ENCODE measurements around the gene QKI. TPM values are rescaled to one million over a fixed set of nuclear protein-coding genes. Genes with fewer than 3 reads are reported as not detected.

Gene QKI
- total and polyA plus RNA-seq, 2 of the 8 experiments (the other 6 are each of a cell fraction or from before 2014, with no cell fraction given) = 181 to 183 TPM

DNA sequence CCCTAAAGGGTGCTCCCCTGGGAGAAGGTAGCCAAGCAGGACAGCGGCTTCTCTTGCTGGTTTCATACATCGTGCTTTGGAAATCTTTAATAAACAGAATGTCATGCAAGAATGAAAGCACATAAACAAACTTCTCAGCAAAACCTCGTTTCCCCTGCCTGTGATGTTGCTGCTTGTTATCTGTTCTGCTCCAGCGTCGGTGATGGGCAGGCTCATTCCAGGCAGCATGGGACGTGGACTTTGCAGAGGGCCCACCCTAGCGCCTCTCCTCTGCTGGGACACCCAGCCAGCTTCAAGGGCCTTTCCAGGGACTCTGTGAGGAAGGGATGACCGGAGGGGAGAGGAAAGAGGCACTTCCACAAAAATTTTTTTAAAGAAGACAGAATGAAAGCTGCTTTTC lies 197.7 kb downstream of the QKI start:
- Histone ChIP-seq H3K4ac (replicated peaks; ENCODE audit: insufficient read length, low read depth, low read length) (no peak overlapping the region), H3K23ac (ENCODE audit: insufficient read length) (no peak overlapping the region), H4K8ac (ENCODE audit: extremely low read depth, insufficient read depth, low read length) (no peak overlapping the region), H3K79me1 (ENCODE audit: low read depth, low read length) (no peaks in the 10 kb centered on the region), H3K79me2 (ENCODE audit: control insufficient read depth in 1 of 2, insufficient read depth in 2 of 2, low read length in 2 of 2) (no peaks in the 10 kb centered on the region), H3K4me2 (ENCODE audit: insufficient read depth in 1 of 2, low read depth in 2 of 2, low read length in 2 of 2) (no peak overlapping the region), H3K56ac (replicated peaks; ENCODE audit: insufficient read length, low read depth, low read length) (no peak overlapping the region), H2BK12ac (ENCODE audit: low read depth, low read length) (no peak overlapping the region), H2AFZ (ENCODE audit: low read length) (no peak overlapping the region), H2AK5ac (ENCODE audit: low read depth, low read length) (no peak overlapping the region), H3K27ac (ENCODE audit: low read depth, low read length) (no peak overlapping the region), H4K20me1 (replicated peaks in 1 of 2; ENCODE audit: control insufficient read depth in 1 of 2, insufficient read depth in 2 of 2, low read length in 2 of 2) (no peaks in the 10 kb centered on the region), H3K9me3 (ENCODE audit: insufficient read depth in 2 of 2, low read depth in 1 of 2, low read length in 1 of 2) (no peaks in the 10 kb centered on the region), H3K4me1 (replicated peaks in 1 of 4; ENCODE audit: control insufficient read depth in 3 of 4, insufficient read depth in 4 of 4, low read length in 3 of 4) (peaks cover 0 to 3% (median 0%) of the 10 kb centered on the region in 4 experiments; a peak in 1 of 7 replicates), H3K9ac (replicated peaks in 1 of 4; ENCODE audit: extremely low read depth in 1 of 4, low read depth in 3 of 4, low read length in 3 of 4) (no peak overlapping the region), H3K27me3 (replicated peaks in 1 of 4; ENCODE audit: control insufficient read depth in 3 of 4, extremely low read depth in 1 of 4, insufficient read depth in 3 of 4, low read length in 3 of 4) (no peaks in the 10 kb centered on the region), H2BK20ac (ENCODE audit: low read length) (no peak overlapping the region), H3K4me3 (ENCODE audit: extremely low read depth in 1 of 4, insufficient read depth in 2 of 4, low read depth in 3 of 4, low read length in 4 of 4) (no peak overlapping the region), H4K91ac (replicated peaks; ENCODE audit: insufficient read length, low read length) (no peak overlapping the region), H2BK5ac (ENCODE audit: low read depth, low read length) (no peak overlapping the region), H3K18ac (ENCODE audit: extremely low read depth, low read length) (no peak overlapping the region), H2BK15ac (ENCODE audit: low read length) (no peak overlapping the region), H3K14ac (ENCODE audit: insufficient read length) (no peak overlapping the region), H3K36me3 (ENCODE audit: control insufficient read depth in 2 of 4, insufficient read depth in 4 of 4, low read length in 3 of 4) (no peaks in the 10 kb centered on the region), H4K5ac (ENCODE audit: insufficient read length, low read depth, low read length) (no peak overlapping the region), H3K23me2 (ENCODE audit: low read depth, low read length) (no peaks in the 10 kb centered on the region; the same call in 1 of the 2 replicates), H2BK120ac (replicated peaks; ENCODE audit: low read depth, low read length) (no peak overlapping the region)
- no peak for FAIRE-seq
- no peak for DNase-seq (ENCODE audit: low read depth in 1 of 2, low spot score in 2 of 2)
- CTCF ChIA-PET (ENCODE audit: partially characterized antibody) = no interaction called here
- WGBS, 2 experiments (ENCODE audit: extremely low coverage in 1 of 2, insufficient coverage in 1 of 2, insufficient read length in 1 of 2, insufficient replicate concordance in 2 of 2, low coverage in 1 of 2, low lambda C conversion rate in 2 of 2, missing lambda C conversion rate in 1 of 2) = 89% methylated on average over 8 of the region's 8 CpGs; no CpG with 5 or more reads in 1 of the 2 experiments
- POLR2A ChIA-PET (ENCODE audit: partially characterized antibody) = no interaction called here
